Endodermal cell (in vitro differentiated cells): Measurements from ENCODE around the gene CCDC192. TPM values are rescaled to one million over a fixed set of nuclear protein-coding genes. Genes with fewer than 3 reads are reported as not detected.

Experiments
- DNase-seq: peaks from one replicate; pipeline ENCODE4 v3.0.0-alpha.2; 2017
- H3K27ac ChIP-seq: 2 replicates; pipeline ENCODE4 v1.5.1; 2013; ENCODE audit warnings: mild to moderate bottlenecking, low read depth, low read length, moderate library complexity
- H3K27me3 ChIP-seq: 2 replicates; pipeline ENCODE4 v1.6.1; 2013; ENCODE audit warnings: mild to moderate bottlenecking, low read length, moderate library complexity; ENCODE audit not compliant: insufficient read depth, control insufficient read depth, poor library complexity, severe bottlenecking
- H3K36me3 ChIP-seq: 2 replicates; pipeline ENCODE4 v1.7.0; 2013; ENCODE audit warnings: mild to moderate bottlenecking, low read length, moderate library complexity; ENCODE audit not compliant: control insufficient read depth, insufficient read depth
- H3K4me1 ChIP-seq: one replicate; pipeline ENCODE4 v1.7.0; 2013; ENCODE audit warnings: low read length; ENCODE audit not compliant: control insufficient read depth, insufficient read depth
- H3K4me3 ChIP-seq: 2 replicates; pipeline ENCODE4 v1.5.1; 2013; ENCODE audit warnings: mild to moderate bottlenecking, low read length, moderate library complexity
- H3K9ac ChIP-seq: 2 replicates; pipeline ENCODE4 v1.6.1; 2013; ENCODE audit warnings: mild to moderate bottlenecking, low read length, moderate library complexity; ENCODE audit not compliant: poor library complexity, severe bottlenecking; ENCODE audit errors: extremely low read depth
- H3K9me3 ChIP-seq: 2 replicates; pipeline ENCODE4 v1.6.1; 2013; ENCODE audit warnings: mild to moderate bottlenecking, low read length, moderate library complexity; ENCODE audit not compliant: control insufficient read depth
- H3K27ac Mint-ChIP-seq: 2 replicates; pipeline ENCODE4 v1.8.0; 2020; ENCODE audit warnings: mixed read lengths
- H3K27me3 Mint-ChIP-seq: 2 replicates; pipeline ENCODE4 v1.8.0; 2021; ENCODE audit warnings: mild to moderate bottlenecking, mixed read lengths; ENCODE audit not compliant: insufficient read depth
- H3K36me3 Mint-ChIP-seq: 2 replicates; pipeline ENCODE4 v1.8.0; 2020; ENCODE audit warnings: low read depth, mixed read lengths
- H3K4me1 Mint-ChIP-seq: 2 replicates; pipeline ENCODE4 v1.8.0; 2020; ENCODE audit warnings: mixed read lengths
- H3K4me3 Mint-ChIP-seq: 2 replicates; pipeline ENCODE4 v1.8.0; 2020; ENCODE audit warnings: mild to moderate bottlenecking, moderate library complexity, mixed read lengths
- H3K9me3 Mint-ChIP-seq: 2 replicates; pipeline ENCODE4 v1.8.0; 2020; ENCODE audit warnings: mild to moderate bottlenecking, mixed read lengths
- WGBS, 2 experiments: methylation state at CpG; one replicate each; pipeline versions ENCODE4 v1.1.5 to v1.1.7; 2013; ENCODE audit warnings: missing lambda C conversion rate in 2 of 2, mixed read lengths in 1 of 2; ENCODE audit not compliant: insufficient coverage in 1 of 2, insufficient read length in 1 of 2; 5-methylcytosine and 5-hydroxymethylcytosine counted together
- total RNA-seq, 2 donors: library from RNA; stranded (reverse); fragmentation: NEBNext Ultra II Directional in 1 of 2; extraction: Animal tissue kit (Norgen Biotek cat#: 25700) in 1 of 2; gene quantifications; 2 replicates in 1 of 2; 3 replicates in 1 of 2; pipeline ENCODE4 v1.2.1, GENCODE V29; 2021
- TF ChIP-seq, protein P1 (sequence below): fragments of 200-600 bp; sonication (generic); conservative IDR thresholded peaks from 2 replicates; pipeline ENCODE4 v1.5.0; 2021; ENCODE audit warnings: antibody characterized with exemption, mild to moderate bottlenecking

CCDC192 gene
- total RNA-seq, 2 donors from 2014 or later: 0.48 to 1.3 TPM

- Mint-ChIP-seq H3K27ac (no peak overlapping the region), H3K36me3 (no peaks in the 10 kb centered on the region), H3K27me3 (peaks cover 12% of the 10 kb centered on the region), H3K4me3 (no peak overlapping the region), H3K4me1 (peaks cover 27% of the 10 kb centered on the region), H3K9me3 (no peaks in the 10 kb centered on the region)
- TF ChIP-seq, protein P1, sequence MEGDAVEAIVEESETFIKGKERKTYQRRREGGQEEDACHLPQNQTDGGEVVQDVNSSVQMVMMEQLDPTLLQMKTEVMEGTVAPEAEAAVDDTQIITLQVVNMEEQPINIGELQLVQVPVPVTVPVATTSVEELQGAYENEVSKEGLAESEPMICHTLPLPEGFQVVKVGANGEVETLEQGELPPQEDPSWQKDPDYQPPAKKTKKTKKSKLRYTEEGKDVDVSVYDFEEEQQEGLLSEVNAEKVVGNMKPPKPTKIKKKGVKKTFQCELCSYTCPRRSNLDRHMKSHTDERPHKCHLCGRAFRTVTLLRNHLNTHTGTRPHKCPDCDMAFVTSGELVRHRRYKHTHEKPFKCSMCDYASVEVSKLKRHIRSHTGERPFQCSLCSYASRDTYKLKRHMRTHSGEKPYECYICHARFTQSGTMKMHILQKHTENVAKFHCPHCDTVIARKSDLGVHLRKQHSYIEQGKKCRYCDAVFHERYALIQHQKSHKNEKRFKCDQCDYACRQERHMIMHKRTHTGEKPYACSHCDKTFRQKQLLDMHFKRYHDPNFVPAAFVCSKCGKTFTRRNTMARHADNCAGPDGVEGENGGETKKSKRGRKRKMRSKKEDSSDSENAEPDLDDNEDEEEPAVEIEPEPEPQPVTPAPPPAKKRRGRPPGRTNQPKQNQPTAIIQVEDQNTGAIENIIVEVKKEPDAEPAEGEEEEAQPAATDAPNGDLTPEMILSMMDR: no peak
- H3K4me3 ChIP-seq: no peak overlapping the region
- H3K9me3 ChIP-seq: no peaks in the 10 kb centered on the region
- H3K4me1 ChIP-seq: peaks cover 4% of the 10 kb centered on the region
- H3K27me3 ChIP-seq: no peaks in the 10 kb centered on the region
- WGBS, 2 experiments: 93 to 100% methylated on average over 2 to 3 of the region's 3 CpGs
- no peaks in the 10 kb centered on the region for H3K36me3 ChIP-seq
- H3K27ac ChIP-seq: peak overlapping the region; percentile 54
- DNase-seq: no peak
- H3K9ac ChIP-seq: no peak overlapping the region
Measured at GRCh38 chr5:127942246-127943060, 239.3 kb downstream of the CCDC192 start.

- Histone ChIP-seq H3K4me3 (no peak overlapping the region), H3K4me1 (peaks cover 4% of the 10 kb centered on the region), H3K36me3 (no peaks in the 10 kb centered on the region), H3K9ac (no peak overlapping the region), H3K9me3 (no peaks in the 10 kb centered on the region), H3K27ac (no peak overlapping the region), H3K27me3 (no peaks in the 10 kb centered on the region)
- no peak overlapping the region for H3K27ac Mint-ChIP-seq
- TF ChIP-seq, protein P1: no peak
- 89 to 96% methylated on average over 2 to 4 of the region's 4 CpGs for WGBS, 2 experiments
- H3K4me3 Mint-ChIP-seq: no peak overlapping the region
- H3K27me3 Mint-ChIP-seq: peaks cover 7% of the 10 kb centered on the region
- DNase-seq: no peak
- no peaks in the 10 kb centered on the region for H3K36me3 Mint-ChIP-seq
- H3K9me3 Mint-ChIP-seq: no peaks in the 10 kb centered on the region
- H3K4me1 Mint-ChIP-seq: peaks cover 27% of the 10 kb centered on the region
Measured at GRCh38 chr5:127943061-127943371, 239.8 kb downstream of the CCDC192 start.

DNA sequence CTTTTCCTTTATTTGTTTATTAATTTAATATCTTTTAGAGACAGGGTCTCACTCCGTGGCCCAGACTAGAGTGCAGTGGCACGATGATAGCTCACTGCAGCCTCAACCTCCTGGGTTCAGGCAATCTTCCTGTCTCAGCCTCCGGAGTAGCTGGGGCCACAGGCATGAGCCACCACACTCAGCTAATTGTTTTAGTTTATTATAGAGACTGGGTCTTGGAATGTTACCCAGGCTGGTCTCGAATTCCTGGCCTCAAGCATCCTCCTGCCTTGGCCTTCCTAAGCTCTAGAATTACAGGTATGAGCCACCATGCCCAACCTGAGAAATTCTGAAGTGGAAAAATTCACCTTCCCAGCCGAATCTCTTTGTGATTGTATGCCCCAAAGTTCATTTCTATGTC, 240.9 kb downstream of the CCDC192 start:
- Mint-ChIP-seq H3K36me3 (no peaks in the 10 kb centered on the region), H3K27ac (no peak overlapping the region), H3K9me3 (no peaks in the 10 kb centered on the region), H3K4me1 (peaks cover 27% of the 10 kb centered on the region), H3K27me3 (no peaks in the 10 kb centered on the region), H3K4me3 (no peak overlapping the region)
- no peak overlapping the region for H3K4me3 ChIP-seq
- 90 to 93% methylated on average over 3 to 5 of the region's 5 CpGs for WGBS, 2 experiments
- H3K9ac ChIP-seq: no peak overlapping the region
- H3K27me3 ChIP-seq: no peaks in the 10 kb centered on the region
- peaks cover 4% of the 10 kb centered on the region for H3K4me1 ChIP-seq
- H3K9me3 ChIP-seq: no peaks in the 10 kb centered on the region
- no peaks in the 10 kb centered on the region for H3K36me3 ChIP-seq
- DNase-seq: no peak
- TF ChIP-seq, protein P1: no peak
- no peak overlapping the region for H3K27ac ChIP-seq
